Neural progenitor cell (in vitro differentiated cells): ENCODE data around the gene KCNK7. TPM values are rescaled to one million over a fixed set of nuclear protein-coding genes. Genes with fewer than 3 reads are reported as not detected.
"Not testable (repeated sequence)": the region's sequence is repeated elsewhere in the genome, so short reads cannot be mapped to it uniquely, and the experiment has no call there.

Experiments
- DNase-seq: peaks from one replicate; pipeline ENCODE4 v3.0.0-alpha.2; 2016; ENCODE audit warnings: low spot score
- H2AFZ ChIP-seq: fragments of 200-600 bp; sonication (generic); replicated peaks from 2 replicates; pipeline ENCODE4 v1.6.1; 2016; ENCODE audit warnings: antibody characterized with exemption
- H3F3A ChIP-seq: fragments of 200-600 bp; sonication (generic); 2 replicates; pipeline ENCODE4 v1.6.1; 2016; ENCODE audit warnings: antibody characterized with exemption, low read depth
- H3K27ac ChIP-seq: fragments of 200-600 bp; sonication (generic); 2 replicates; pipeline ENCODE4 v1.5.1; 2016; ENCODE audit warnings: mild to moderate bottlenecking
- H3K27me3 ChIP-seq: fragments of 200-600 bp; sonication (generic); 2 replicates; pipeline ENCODE4 v1.6.1; 2016; ENCODE audit warnings: mild to moderate bottlenecking, moderate library complexity
- H3K36me3 ChIP-seq: fragments of 200-600 bp; sonication (generic); 2 replicates; pipeline ENCODE4 v1.5.1; 2016
- H3K4me1 ChIP-seq: fragments of 200-600 bp; sonication (generic); 2 replicates; pipeline ENCODE4 v1.6.1; 2016; ENCODE audit warnings: mixed run types
- H3K4me2 ChIP-seq: fragments of 200-600 bp; sonication (generic); 2 replicates; pipeline ENCODE4 v1.6.1; 2016
- H3K4me3 ChIP-seq: fragments of 200-600 bp; sonication (generic); 2 replicates; pipeline ENCODE4 v1.5.1; 2016
- H3K79me2 ChIP-seq: fragments of 200-600 bp; sonication (generic); 2 replicates; pipeline ENCODE4 v1.6.1; 2016; ENCODE audit warnings: low read depth
- H3K9ac ChIP-seq: fragments of 200-600 bp; sonication (generic); 2 replicates; pipeline ENCODE4 v1.6.1; 2016
- H3K9me3 ChIP-seq: fragments of 200-600 bp; sonication (generic); 2 replicates; pipeline ENCODE4 v1.5.1; 2016; ENCODE audit warnings: low read depth
- H4K20me1 ChIP-seq: fragments of 200-600 bp; sonication (generic); 2 replicates; pipeline ENCODE4 v1.6.1; 2016; ENCODE audit warnings: low read depth
- H3K27ac Mint-ChIP-seq: 3 replicates; pipeline ENCODE4 v1.8.0; 2021; ENCODE audit warnings: mixed read lengths
- H3K27me3 Mint-ChIP-seq: 2 replicates; pipeline ENCODE4 v1.8.0; 2022; ENCODE audit warnings: low read depth, mild to moderate bottlenecking, inconsistent platforms, moderate library complexity, mixed read lengths; ENCODE audit not compliant: insufficient read depth
- H3K36me3 Mint-ChIP-seq: 3 replicates; pipeline ENCODE4 v1.8.0; 2021; ENCODE audit warnings: mixed read lengths
- H3K4me1 Mint-ChIP-seq: 3 replicates; pipeline ENCODE4 v1.8.0; 2021; ENCODE audit warnings: mixed read lengths
- H3K4me3 Mint-ChIP-seq: 3 replicates; pipeline ENCODE4 v1.8.0; 2021; ENCODE audit warnings: mild to moderate bottlenecking, moderate library complexity, mixed read lengths
- H3K9me3 Mint-ChIP-seq: 3 replicates; pipeline ENCODE4 v1.8.0; 2020; ENCODE audit warnings: mixed read lengths
- CTCF ChIP-seq: fragments of 200-600 bp; sonication (generic); IDR thresholded peaks from 2 replicates; pipeline ENCODE4 v1.5.1; 2017; ENCODE audit warnings: antibody characterized with exemption, mild to moderate bottlenecking
- EZH2 ChIP-seq: fragments of 200-600 bp; sonication (generic); IDR thresholded peaks from 2 replicates; pipeline ENCODE4 v1.6.1; 2017; ENCODE audit warnings: antibody characterized with exemption, mild to moderate bottlenecking, moderate library complexity
- EZH2phosphoT487 ChIP-seq: fragments of 200-600 bp; sonication (generic); IDR thresholded peaks from 2 replicates; pipeline ENCODE4 v1.6.1; 2017; ENCODE audit warnings: antibody characterized with exemption
- total RNA-seq: library from RNA; depleted of rRNA; stranded (reverse); fragments of >200 nt; gene quantifications from 2 replicates; pipeline ENCODE4 v1.2.3, GENCODE V29; 2015; ENCODE audit warnings: low replicate concordance

KCNK7 gene
- total RNA-seq, 1 donor from 2014 or later, result not detected

- DNase-seq, result no peak
- peak overlapping the region; percentile 44 for H3K27ac Mint-ChIP-seq
- peak overlapping the region; percentile 90 for H3K4me3 Mint-ChIP-seq
- H3K27me3 Mint-ChIP-seq, result peaks cover 11% of the 10 kb centered on the region
- Histone ChIP-seq H3K9me3 (no peaks in the 10 kb centered on the region), H3F3A (peaks cover 50% of the 10 kb centered on the region), H3K36me3 (no peaks in the 10 kb centered on the region), H4K20me1 (peaks cover 32% of the 10 kb centered on the region), H3K27me3 (peaks cover 6% of the 10 kb centered on the region), H3K27ac (peak overlapping the region; percentile 76), H3K79me2 (peaks cover 40% of the 10 kb centered on the region), H3K9ac (peak overlapping the region; percentile 71), H2AFZ (peak overlapping the region; percentile 69), H3K4me2 (peak overlapping the region; percentile 97), H3K4me1 (peaks cover 22% of the 10 kb centered on the region), H3K4me3 (peak overlapping the region; percentile 93)
- TF ChIP-seq CTCF (no peak), EZH2 (no peak), EZH2phosphoT487 (no peak)
- H3K36me3 Mint-ChIP-seq, result peaks cover 5% of the 10 kb centered on the region
- H3K4me1 Mint-ChIP-seq, result peaks cover 45% of the 10 kb centered on the region
- no peaks in the 10 kb centered on the region for H3K9me3 Mint-ChIP-seq
Measured at GRCh38 chr11:65569164-65569972, 26.2 kb downstream of the KCNK7 start.

GRCh38 chr11:65565624-65566453 lies 29.8 kb downstream of the KCNK7 start:
- TF ChIP-seq CTCF, result no peak
- TF ChIP-seq EZH2phosphoT487, result no peak
- no peak for TF ChIP-seq EZH2
- Mint-ChIP-seq H3K27ac (no peak overlapping the region), H3K36me3 (peaks cover 3% of the 10 kb centered on the region), H3K27me3 (peaks cover 6% of the 10 kb centered on the region), H3K4me1 (peaks cover 35% of the 10 kb centered on the region), H3K9me3 (no peaks in the 10 kb centered on the region), H3K4me3 (peak overlapping the region; percentile 58)
- Histone ChIP-seq H3K4me3 (no peak overlapping the region), H2AFZ (no peak overlapping the region), H3K36me3 (no peaks in the 10 kb centered on the region), H3K9me3 (no peaks in the 10 kb centered on the region), H3K4me2 (no peak overlapping the region), H3K9ac (no peak overlapping the region), H3F3A (peaks cover 39% of the 10 kb centered on the region), H4K20me1 (peaks cover 4% of the 10 kb centered on the region), H3K79me2 (peaks cover 23% of the 10 kb centered on the region), H3K27me3 (no peaks in the 10 kb centered on the region), H3K27ac (no peak overlapping the region), H3K4me1 (peaks cover 17% of the 10 kb centered on the region)
- no peak for DNase-seq

- H3K36me3 Mint-ChIP-seq, H3K9me3 Mint-ChIP-seq, H3K4me3 ChIP-seq, H3K27ac ChIP-seq, H3K9ac ChIP-seq, H3K27me3 ChIP-seq, H3K9me3 ChIP-seq, H3K4me2 ChIP-seq, H3K4me3 Mint-ChIP-seq, H4K20me1 ChIP-seq, H3K27me3 Mint-ChIP-seq, H2AFZ ChIP-seq, DNase-seq, H3K36me3 ChIP-seq: not testable (repeated sequence)
- Histone ChIP-seq H3K79me2 (peaks cover 17% of the 10 kb centered on the region), H3K4me1 (peaks cover 22% of the 10 kb centered on the region), H3F3A (peaks cover 40% of the 10 kb centered on the region)
- peaks cover 40% of the 10 kb centered on the region for H3K4me1 Mint-ChIP-seq
- H3K27ac Mint-ChIP-seq, result peak overlapping the region; percentile 53
Measured at GRCh38 chr11:65564879-65565559, 30.6 kb downstream of the KCNK7 start.
